GM11168 (cell line): ENCODE data around the gene CPD.
"Not testable (repeated sequence)": the region's sequence is repeated elsewhere in the genome, so short reads cannot be mapped to it uniquely, and the experiment has no call there.

ENCODE experiments used
- in situ Hi-C: fragments of 300-500 bp; cut with MboI; formaldehyde crosslinking; loops from one replicate; pipeline ENCODE4 v1.12.0; 2022; ENCODE audit warnings: low sequenced_read_pairs; ENCODE audit not compliant: unreplicated experiment

Gene CPD

DNA sequence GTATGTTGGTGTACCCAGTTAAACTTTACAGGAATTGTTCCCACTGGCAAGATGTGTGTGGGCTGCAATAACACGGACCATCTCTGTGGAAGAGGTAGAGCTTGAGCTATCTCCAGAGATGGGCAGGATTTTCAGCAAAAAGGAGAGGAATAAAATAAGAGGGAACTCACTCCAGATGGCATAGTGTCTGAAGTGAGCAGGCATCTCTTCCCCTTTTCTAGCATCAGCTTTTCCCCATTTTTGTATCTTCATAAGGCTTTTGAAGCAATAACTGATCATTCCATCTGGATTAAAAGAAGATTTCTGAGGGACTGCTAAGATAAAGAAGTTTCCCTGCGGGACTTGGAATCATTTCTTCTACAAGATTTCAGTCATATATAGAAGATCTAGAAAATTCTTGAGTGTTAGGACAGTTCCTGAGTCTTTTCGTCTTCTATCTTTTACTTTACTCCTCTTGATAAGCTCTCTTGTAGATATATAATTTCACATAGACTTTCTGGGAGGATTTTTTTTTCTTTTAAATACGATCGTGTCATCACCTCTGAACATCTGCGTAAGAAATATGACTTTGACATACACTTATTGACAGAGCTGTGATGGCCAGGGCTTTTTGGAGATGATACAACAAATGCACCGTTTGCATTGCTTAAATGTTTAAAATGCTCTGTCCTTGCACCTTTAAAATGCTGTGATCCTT, 2.1 kb downstream of the CPD start:
- in situ Hi-C loops = no loop called here

DNA sequence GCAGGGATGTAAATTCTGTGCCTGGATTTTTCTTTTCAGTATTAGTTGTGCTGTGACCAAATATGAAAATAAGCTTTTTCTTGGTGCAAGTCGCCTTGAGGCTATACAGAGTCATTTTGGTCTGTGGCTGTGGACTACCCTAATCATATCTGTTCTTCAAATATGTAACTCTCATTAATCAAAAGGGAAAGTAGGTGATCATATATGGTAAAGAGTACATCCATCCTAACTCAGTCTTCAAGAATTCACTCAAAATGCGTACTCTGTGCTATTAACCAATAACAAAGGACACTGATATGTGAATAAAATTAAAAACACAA, 2.6 kb downstream of the CPD start:
- in situ Hi-C loops = no loop called here

DNA sequence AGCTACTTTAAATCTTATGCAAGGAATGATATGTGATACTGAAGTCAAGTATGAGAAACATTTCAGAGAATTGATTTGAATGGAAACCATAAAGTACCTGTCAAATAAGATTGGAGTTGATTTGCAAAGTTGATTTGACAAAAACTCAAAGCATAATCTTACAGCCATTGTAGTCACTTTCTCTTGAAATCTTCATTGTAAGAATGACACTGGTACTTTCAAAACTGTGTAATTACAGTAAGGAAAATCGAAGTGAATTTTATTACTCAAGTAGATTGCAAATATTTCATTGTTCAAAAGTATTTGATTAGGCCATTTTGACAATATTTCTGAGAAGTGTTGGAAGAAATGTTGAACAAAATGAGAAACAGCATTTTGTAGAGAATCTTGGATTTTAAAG, 3.6 kb downstream of the CPD start:
- in situ Hi-C loops = no loop called here

DNA sequence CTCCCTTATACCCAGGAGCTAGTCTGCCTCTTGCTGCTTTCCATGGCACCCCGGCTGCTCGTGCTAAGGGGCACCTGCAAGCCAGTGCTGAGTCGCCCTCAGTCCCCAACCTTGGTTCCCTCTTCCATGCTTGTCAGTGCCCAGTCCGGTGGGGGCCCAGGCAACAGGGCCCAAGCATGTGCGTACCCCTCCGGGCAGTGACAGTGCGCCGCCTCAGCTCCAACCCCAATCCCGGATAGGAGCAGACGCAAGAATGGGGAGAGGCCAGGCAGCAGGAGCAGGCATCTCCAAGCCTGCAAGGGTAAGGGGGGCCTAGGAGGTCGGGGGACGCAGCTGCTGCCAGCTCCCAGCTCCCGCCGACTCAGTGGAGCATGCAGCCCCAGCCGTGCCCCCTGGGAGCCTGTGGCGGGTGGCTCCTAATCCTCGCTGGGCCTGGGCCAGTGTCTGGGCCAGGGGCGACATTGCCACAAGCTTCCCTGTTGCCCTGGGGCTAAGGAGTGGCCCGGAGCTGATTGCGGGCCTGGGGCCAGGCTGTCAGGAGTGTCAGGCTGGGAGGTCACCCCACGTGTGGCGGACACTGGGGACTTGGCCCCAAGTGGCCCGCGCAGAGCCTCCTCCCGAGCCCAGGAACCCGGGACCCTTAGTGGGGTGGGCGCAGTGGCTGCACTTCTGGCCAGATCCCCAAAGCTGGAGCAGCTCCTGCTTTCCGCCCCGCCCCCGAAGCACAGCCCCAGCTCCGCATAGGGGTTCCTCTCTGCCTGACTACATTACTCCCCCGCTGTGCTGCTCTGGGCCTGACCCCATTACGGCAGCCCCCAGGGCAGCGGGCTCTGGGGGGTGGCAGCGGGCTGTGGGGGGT, 9.8 kb downstream of the CPD start:
- in situ Hi-C loops = no loop called here

DNA sequence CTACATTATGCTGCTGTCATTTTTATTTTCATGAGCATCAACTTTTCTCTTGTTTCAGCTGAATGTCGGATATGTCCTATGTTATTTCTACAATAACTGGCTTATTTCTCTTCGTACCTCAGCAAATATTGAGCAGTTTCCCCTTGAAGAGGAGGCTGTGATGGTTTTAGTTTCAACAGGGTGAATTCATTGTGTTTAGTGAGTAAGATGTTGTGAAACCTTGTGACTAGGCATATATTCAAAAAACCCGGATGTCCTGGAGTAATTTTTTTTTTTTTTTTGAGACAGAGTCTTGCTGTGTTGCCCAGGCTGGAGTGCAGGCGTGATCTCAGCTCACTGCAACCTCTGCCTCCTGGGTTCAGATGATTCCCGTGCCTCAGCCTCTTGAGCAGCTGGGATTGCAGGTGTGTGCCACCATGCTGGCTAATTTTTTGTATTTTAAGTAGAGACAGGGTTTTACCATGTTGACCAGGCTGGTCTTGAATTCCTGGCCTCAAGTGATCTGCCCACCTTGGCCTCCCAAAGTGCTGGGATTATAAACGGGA, 11.1 kb downstream of the CPD start:
- in situ Hi-C loops = no loop called here

DNA sequence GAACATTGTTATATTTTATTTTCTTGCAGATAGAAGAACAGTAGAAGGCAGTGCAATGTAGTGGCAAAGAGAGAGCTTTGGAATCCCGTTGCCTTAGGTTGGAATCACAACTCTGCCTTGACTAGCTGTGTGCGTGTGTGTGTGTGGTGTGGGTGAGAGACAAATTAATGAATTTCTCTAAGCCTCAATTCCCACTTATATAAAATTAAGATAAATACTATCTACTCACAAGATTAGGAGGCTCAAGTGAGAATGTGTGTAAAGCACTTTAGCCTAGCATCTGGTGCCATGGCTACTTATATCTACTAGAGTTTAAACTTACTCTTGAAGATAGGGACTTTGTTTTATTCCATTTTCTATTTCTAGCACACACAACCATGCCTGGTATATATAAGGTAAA, 12.8 kb downstream of the CPD start:
- in situ Hi-C loops = no loop called here

DNA sequence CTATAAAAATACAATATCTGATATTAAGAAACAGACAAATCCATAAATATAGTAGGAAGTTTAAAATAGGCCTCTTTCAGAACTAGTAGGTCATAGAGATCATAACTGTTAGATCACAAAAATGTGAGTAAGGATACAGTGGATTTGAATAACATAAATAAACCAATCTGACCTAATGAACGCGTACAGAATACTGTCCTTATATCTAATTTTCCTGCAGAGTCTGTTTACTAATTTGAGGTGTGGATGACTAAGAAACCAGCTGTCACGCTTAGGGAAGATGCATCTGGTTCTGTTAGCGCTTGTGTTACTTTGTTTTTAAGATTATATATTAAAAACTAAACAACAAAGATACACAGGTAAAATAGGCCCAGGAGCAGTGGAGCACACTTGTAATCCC, 14.8 kb downstream of the CPD start:
- in situ Hi-C loops = no loop called here

DNA sequence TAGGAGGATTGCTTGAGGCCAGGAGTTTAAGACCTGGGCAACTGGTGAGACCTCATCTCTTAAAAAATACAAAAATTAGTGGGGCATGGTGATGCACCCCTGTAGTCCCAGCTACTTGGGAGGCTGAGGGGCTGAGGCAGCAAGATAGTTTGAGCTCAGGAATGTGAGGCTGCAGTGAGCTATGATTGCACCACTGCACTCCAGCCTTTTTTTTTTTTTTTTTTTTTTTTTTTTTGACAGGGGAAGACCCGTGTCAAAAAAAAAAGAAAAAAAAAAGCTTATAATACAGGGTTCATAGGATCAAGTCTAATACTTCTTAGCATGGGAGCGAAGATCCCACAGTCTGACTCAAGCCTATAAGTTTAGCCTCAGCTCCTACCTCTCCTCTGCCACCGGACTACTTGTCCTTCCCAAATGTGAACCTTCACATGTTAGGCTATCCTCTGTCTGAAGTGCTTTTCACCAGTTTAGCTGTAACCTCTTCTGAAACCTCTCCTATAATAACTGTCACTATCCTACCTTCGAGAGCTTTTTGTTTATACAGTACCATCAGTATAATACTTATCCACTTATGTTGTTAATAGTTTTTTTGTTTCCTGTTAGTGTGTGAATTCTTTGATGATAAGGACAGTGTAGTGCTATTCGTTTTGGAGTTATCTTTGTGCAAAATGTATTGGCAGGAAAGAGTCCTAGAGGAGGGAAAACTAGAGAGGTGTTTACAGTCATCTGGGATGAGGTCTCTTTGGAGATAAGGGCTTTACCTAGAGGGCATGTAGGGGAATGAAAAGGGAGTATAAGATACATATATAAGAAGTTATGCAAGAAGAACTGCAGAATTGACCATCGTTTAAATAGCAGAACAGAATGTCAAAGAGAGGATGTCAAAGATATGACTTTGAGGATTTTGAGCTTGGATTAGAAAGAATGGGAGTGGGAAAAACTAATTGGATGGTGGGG, 15.5 kb downstream of the CPD start:
- in situ Hi-C loops = no loop called here

DNA sequence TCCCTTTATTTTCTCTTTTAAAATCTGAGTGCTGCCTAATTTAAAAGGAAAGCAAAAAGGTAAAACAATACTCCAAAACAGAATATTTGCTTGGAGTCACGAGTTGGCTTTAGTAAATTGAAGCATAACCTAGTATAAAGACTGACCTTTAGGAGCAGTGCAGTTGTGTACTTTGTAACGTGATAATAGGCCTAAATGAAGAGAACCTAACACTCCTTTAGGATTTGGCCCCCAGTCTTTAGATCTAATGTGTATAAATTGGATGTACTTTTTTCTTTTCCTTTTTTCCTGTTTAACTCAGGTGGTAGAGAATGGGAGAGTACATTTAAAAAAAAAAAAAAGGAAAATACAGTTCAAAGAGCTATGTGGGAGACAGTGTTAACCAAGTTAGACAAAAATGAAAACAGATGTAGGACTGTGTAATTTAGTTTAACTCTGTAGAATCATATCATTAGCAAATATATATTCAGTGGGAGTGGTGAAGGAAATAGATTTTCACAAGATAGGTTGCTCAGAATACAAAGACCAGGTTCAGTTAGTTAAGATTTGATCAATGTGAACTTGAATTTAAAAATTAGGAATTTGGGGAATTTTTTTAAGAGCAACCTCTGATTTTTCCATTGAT, 16.8 kb downstream of the CPD start:
- in situ Hi-C loops = no loop called here

DNA sequence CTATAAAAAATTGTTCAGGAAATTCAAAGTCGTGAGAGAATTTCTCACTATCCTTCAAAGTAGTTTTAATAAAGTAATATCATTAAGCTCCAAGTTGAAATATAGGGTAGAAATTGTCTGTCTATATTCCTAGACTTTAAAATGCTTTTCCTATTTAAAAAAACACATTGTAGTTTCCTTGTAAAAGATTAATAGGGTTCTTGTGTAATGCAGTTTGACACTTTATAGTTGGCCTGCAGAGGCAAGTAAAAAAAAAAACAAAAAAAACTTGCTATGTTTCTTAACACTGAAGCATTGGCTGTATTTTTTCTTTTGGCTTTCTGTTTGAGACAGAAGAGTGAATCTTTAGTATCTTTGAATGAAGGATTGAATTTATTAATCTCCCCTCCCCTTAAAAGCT, 17.4 kb downstream of the CPD start:
- in situ Hi-C loops = no loop called here

DNA sequence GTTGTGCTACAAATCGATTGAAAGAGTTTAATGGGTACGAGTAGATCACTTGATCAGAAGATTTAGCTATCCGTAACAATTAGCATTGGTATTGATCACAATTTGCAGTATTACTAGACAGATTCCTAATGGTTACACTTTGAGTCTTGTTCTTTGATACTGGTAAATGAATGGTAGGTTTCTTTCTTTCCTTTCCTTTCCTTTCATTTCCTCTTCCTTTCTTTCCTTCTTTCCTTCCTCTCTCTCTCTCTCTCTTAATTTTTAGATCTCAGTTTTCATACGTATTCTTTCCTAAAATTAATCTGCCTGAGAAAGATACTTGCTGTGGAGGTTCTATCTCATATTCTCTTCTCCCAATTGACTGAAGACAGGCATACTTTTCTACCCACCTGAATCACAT, 17.9 kb downstream of the CPD start:
- in situ Hi-C loops = no loop called here

DNA sequence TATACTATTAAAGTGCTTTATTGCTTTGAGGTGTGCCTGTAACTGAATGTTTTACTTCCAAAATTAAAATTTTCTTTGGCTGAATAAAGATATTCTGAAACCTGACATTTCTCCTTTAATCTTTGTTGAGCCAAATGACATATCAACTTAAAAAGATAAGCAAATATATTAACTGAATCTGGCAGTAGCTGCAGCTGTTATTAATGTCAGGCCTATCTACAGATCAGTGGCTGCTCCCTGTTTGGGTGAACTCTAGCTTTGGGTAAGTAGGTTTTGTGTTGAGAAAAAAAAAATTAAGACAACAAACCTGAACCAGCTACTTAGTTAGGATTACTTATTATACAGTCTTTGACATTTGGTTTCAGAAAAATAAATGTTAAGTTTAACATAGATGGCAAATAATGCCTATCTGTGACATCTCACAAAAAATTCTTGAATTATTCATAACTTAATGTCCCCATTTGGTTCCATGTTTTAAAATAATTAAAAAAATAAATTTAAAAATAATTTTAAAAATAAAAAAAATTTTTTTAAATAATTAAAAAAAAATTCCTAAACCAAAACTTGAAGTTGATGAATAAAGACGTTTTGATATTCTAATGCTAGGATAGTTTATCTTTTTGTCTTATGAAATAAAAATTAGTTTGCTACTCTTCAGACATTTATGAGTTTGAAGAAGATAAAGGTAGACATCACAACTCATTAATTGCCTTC, 19.8 kb downstream of the CPD start:
- in situ Hi-C loops = no loop called here

DNA sequence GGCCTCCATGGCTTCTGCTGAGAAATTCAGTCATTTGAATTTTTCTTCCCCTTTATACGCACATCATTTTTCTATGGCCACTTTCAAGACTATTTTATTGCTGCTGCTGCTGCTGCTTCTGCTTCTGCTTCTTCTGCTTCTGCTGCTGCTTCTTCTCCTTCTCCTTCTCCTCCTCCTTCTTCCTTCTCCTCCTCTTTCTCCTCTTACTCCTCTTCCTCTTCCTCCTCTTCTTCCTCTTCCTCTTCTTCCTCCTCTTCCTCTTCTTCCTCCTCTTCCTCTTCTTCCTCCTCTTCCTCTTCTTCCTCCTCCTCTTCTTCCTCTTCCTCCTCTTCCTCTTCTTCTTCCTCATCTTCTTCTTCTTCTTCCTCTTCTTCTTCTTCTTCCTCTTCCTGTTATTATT, 22.4 kb downstream of the CPD start:
- in situ Hi-C loops = no loop called here

DNA sequence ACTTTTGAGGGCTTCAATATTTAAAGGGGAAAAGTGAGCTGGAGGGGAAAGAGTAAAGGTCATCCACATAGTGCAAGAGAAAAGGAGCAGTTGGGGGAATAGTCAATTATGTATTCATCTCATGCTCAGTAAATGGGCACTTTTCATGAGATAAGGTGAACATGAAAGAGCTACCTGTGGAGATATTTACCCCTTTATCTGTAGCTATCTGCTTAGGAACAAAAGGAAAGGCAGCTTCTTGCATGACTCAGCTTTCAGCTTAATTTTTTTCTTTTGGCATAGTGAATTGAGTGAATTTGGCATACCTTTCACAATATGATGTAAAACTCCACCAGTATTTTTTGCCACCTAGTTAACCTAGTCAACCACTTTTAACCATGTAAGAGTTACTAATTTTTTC, 26.4 kb downstream of the CPD start:
- in situ Hi-C loops = no loop called here

DNA sequence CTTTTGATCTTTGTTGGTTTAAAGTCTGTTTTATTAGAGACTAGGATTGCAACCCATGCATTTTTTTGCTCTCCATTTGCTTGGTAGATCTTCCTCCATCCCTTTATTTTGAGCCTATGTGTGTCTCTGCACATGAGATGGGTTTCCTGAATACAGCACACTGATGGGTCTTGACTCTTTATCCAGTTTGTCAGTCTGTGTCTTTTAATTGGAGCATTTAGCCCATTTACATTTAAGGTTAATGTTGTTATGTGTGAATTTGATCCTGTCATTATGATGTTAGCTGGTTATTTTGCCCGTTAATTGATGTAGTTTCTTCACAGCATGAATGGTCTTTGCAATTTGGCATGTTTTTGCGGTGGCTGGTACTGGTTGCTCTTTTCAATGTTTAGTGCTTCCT, 31.9 kb downstream of the CPD start:
- in situ Hi-C loops = not testable (repeated sequence)

DNA sequence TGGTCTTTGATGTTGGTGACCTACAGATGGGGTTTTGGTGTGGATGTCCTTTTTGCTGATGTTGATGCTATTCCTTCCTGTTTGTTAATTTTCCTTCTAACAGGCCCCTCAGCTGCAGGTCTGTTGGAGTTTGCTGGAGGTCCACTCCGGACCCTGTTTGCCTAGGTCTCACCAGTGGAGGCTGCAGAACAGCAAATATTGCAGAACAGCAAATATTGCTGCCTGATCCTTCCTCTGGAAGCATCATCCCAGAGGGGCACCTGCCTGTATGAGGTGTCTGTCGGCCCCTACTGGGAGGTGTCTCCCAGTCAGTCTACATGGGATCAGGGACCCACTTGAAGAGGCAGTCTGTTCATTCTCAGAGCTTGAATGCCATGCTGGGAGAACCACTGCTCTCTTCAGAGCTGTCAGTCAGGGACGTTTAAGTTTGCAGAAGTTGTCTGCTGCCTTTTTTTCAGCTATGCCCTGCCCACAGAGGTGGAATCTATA, 33.3 kb downstream of the CPD start:
- in situ Hi-C loops = not testable (repeated sequence)

DNA sequence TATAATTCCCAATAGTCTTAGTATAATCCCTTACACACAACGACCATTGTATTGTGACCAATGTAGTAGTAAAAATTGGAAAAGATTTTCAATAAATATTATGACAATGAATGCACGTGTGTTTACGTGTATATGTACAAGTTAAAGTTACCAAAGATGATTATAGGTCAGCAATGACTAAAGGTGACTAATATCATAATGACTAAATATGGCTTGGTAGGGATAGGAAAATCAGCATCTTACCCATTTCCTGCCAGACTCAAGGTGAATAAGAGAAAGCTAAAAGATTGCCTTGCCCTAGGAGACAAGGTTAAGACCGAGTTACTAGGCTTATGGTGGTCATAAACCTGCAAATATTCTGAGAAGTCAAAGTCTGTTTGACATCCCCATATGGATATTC, 34.4 kb downstream of the CPD start:
- in situ Hi-C loops = no loop called here

DNA sequence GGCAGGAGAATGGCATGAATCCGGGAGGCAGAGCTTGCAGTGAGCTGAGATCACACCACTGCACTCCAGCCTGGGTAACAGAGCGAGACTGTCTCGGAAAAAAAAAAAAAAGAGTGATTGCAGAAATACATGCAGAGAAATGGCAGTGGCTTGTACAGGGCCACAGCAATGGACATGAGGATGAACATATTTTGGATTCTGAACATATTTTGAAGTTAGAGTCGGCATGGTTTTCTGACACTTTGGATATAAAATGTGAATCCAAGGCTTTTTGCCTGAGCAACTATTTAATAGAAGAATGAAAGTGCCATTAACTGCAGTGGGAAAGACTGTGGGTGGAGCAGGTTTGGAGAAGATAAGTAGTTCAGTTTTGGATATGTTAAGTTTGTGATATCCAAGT, 35.8 kb downstream of the CPD start:
- in situ Hi-C loops = no loop called here

DNA sequence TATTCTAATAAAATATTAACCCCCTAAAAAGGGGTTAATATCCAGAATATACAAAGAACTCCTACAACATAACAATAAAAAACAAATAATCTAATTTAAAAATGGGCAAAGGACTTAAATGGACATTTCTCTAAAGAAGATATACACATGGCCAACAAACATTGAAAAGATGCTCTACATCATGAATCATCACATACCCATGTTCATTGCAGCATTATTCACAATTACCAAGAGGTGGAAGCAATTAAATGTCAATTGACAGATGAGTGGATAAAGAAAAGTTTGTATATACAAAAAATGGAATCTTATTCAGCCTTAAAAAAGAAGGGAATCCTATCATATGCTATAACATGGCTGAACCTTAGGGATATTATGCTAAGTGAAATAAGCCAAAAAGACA, 36.8 kb downstream of the CPD start:
- in situ Hi-C loops = no loop called here
